Measurements from ENCODE around the gene SIGLEC5. TPM values are rescaled to one million over a fixed set of nuclear protein-coding genes. Genes with fewer than 3 reads are reported as not detected.

Gene SIGLEC5
- total RNA-seq, 1 donor from 2014 or later = not detected

DNA sequence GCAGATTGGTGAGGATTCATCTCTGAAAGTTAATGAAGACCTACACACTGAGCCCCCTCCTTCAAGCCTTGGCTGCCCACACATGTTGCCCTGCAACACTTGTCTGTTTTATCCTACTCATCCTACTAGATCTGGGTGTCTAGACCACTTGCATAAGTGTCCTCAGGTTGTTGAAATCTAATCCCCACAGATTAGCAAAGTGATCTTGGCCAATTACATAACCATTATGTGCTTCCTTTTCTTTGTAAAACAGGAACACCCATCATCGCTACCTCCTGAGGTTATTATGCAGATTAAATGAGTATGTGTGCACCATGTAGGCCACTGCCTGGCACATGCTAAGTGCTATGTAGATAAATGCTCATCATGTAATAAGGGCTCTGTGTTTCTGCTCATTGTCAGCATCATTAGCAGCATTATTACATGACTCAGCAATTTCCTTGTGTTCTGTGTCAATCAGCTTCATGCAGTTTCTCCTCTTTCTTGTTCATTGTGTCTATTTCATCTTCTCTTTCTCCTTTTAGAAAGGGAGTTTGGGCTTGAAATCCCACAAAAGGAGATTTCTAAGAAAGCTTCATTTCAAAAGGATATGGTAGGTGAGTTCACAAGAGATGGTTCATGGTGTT is 44.0 kb downstream of the SIGLEC5 start:
- no peak overlapping the region for H2AFZ ChIP-seq (ENCODE audit: low read depth, low read length)
- no peak overlapping the region for H3K4me2 ChIP-seq (ENCODE audit: low read length)
- Mint-ChIP-seq H3K36me3 (ENCODE audit: low read depth, unreplicated experiment) (peaks cover 74% of the 10 kb centered on the region), H3K4me3 (ENCODE audit: unreplicated experiment) (no peak overlapping the region), H3K27ac (ENCODE audit: unreplicated experiment) (no peak overlapping the region), H3K27me3 (ENCODE audit: low read depth, unreplicated experiment) (no peaks in the 10 kb centered on the region), H3K4me1 (ENCODE audit: low read depth, unreplicated experiment) (no peaks in the 10 kb centered on the region), H3K9me3 (ENCODE audit: unreplicated experiment) (peaks cover 38% of the 10 kb centered on the region)
- TF ChIP-seq EZH2 (IDR thresholded peaks at IDR 0.05; ENCODE audit: insufficient read depth, low read length) = no peak
- TF ChIP-seq, protein P1, sequence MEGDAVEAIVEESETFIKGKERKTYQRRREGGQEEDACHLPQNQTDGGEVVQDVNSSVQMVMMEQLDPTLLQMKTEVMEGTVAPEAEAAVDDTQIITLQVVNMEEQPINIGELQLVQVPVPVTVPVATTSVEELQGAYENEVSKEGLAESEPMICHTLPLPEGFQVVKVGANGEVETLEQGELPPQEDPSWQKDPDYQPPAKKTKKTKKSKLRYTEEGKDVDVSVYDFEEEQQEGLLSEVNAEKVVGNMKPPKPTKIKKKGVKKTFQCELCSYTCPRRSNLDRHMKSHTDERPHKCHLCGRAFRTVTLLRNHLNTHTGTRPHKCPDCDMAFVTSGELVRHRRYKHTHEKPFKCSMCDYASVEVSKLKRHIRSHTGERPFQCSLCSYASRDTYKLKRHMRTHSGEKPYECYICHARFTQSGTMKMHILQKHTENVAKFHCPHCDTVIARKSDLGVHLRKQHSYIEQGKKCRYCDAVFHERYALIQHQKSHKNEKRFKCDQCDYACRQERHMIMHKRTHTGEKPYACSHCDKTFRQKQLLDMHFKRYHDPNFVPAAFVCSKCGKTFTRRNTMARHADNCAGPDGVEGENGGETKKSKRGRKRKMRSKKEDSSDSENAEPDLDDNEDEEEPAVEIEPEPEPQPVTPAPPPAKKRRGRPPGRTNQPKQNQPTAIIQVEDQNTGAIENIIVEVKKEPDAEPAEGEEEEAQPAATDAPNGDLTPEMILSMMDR (IDR thresholded peaks at IDR 0.05; ENCODE audit: insufficient read depth, low read depth, low read length) = no peak
- peaks cover 40% of the 10 kb centered on the region for H3K36me3 ChIP-seq (ENCODE audit: insufficient read depth, low read length)
- H3K9ac ChIP-seq (ENCODE audit: low read length) = no peak overlapping the region
- H3K4me3 ChIP-seq (ENCODE audit: insufficient read depth, low read depth, low read length) = no peak overlapping the region
- no peak overlapping the region for H3K27ac ChIP-seq (ENCODE audit: low read depth, low read length)
- H3K9me3 ChIP-seq (ENCODE audit: insufficient read depth, low read depth, low read length) = peaks cover 42% of the 10 kb centered on the region
- no peaks in the 10 kb centered on the region for H3K27me3 ChIP-seq (ENCODE audit: insufficient read depth, low read length)
- FAIRE-seq (no peak), DNase-seq (ENCODE audit: low read depth) (no peak)
- H3K79me2 ChIP-seq (ENCODE audit: insufficient read depth, low read length) = no peaks in the 10 kb centered on the region
- H3K4me1 ChIP-seq (ENCODE audit: insufficient read depth, low read length) = no peaks in the 10 kb centered on the region
- no peaks in the 10 kb centered on the region for H4K20me1 ChIP-seq (ENCODE audit: insufficient read depth, low read length)

GRCh38 chr19:51576850-51577249 is 53.4 kb downstream of the SIGLEC5 start:
- peaks cover 14% of the 10 kb centered on the region for H3K4me1 ChIP-seq (ENCODE audit: insufficient read depth, low read length)
- H3K36me3 ChIP-seq (ENCODE audit: insufficient read depth, low read length) = peaks cover 14% of the 10 kb centered on the region
- no peak overlapping the region for H3K4me2 ChIP-seq (ENCODE audit: low read length)
- Mint-ChIP-seq H3K27ac (ENCODE audit: unreplicated experiment) (no peak overlapping the region), H3K27me3 (ENCODE audit: low read depth, unreplicated experiment) (no peaks in the 10 kb centered on the region), H3K36me3 (ENCODE audit: low read depth, unreplicated experiment) (peaks cover 19% of the 10 kb centered on the region), H3K4me3 (ENCODE audit: unreplicated experiment) (no peak overlapping the region), H3K9me3 (ENCODE audit: unreplicated experiment) (peaks cover 2% of the 10 kb centered on the region), H3K4me1 (ENCODE audit: low read depth, unreplicated experiment) (peaks cover 17% of the 10 kb centered on the region)
- H3K9ac ChIP-seq (ENCODE audit: low read length) = no peak overlapping the region
- no peak for TF ChIP-seq EZH2 (IDR thresholded peaks at IDR 0.05; ENCODE audit: insufficient read depth, low read length)
- TF ChIP-seq, protein P1 (IDR thresholded peaks at IDR 0.05; ENCODE audit: insufficient read depth, low read depth, low read length) = no peak
- H3K79me2 ChIP-seq (ENCODE audit: insufficient read depth, low read length) = peaks cover 30% of the 10 kb centered on the region
- H3K4me3 ChIP-seq (ENCODE audit: insufficient read depth, low read depth, low read length) = no peak overlapping the region
- H3K9me3 ChIP-seq (ENCODE audit: insufficient read depth, low read depth, low read length) = no peaks in the 10 kb centered on the region
- FAIRE-seq (no peak), DNase-seq (ENCODE audit: low read depth) (no peak)
- no peak overlapping the region for H3K27ac ChIP-seq (ENCODE audit: low read depth, low read length)
- no peak overlapping the region for H2AFZ ChIP-seq (ENCODE audit: low read depth, low read length)
- peaks cover 14% of the 10 kb centered on the region for H4K20me1 ChIP-seq (ENCODE audit: insufficient read depth, low read length)
- H3K27me3 ChIP-seq (ENCODE audit: insufficient read depth, low read length) = no peaks in the 10 kb centered on the region

DNA sequence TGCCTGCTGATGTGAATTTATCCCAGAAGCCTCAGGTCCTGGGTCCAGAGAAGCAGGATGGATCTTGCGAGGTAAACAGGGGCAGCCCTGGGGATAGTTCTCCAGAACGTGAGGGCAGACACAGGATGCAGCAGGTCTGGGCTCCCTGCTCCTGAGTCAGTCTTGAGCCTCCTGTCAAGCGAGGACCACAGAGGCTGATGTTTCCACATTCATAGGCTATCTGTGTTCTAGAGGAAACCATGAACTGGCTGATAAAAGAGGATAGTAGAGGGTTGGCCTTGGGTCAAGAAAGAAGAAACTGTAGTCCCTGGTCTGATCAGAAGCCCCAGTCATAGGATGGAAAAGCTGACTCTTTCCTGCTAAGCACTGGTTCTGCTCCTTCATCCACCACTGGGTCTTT is 56.9 kb downstream of the SIGLEC5 start:
- peaks cover 15% of the 10 kb centered on the region for H3K4me1 ChIP-seq (ENCODE audit: insufficient read depth, low read length)
- DNase-seq (ENCODE audit: low read depth) (no peak), FAIRE-seq (no peak)
- no peak overlapping the region for H3K4me3 Mint-ChIP-seq (ENCODE audit: unreplicated experiment)
- H3K4me1 Mint-ChIP-seq (ENCODE audit: low read depth, unreplicated experiment) = peaks cover 18% of the 10 kb centered on the region
- H3K9me3 Mint-ChIP-seq (ENCODE audit: unreplicated experiment) = no peaks in the 10 kb centered on the region
- H3K27me3 Mint-ChIP-seq (ENCODE audit: low read depth, unreplicated experiment) = peaks cover under 1% of the 10 kb centered on the region
- H3K9me3 ChIP-seq (ENCODE audit: insufficient read depth, low read depth, low read length) = no peaks in the 10 kb centered on the region
- peak overlapping the region; percentile 75 for H3K27ac ChIP-seq (ENCODE audit: low read depth, low read length)
- H4K20me1 ChIP-seq (ENCODE audit: insufficient read depth, low read length) = peaks cover 11% of the 10 kb centered on the region
- H3K27me3 ChIP-seq (ENCODE audit: insufficient read depth, low read length) = no peaks in the 10 kb centered on the region
- TF ChIP-seq EZH2 (IDR thresholded peaks at IDR 0.05; ENCODE audit: insufficient read depth, low read length) = no peak
- TF ChIP-seq, protein P1 (IDR thresholded peaks at IDR 0.05; ENCODE audit: insufficient read depth, low read depth, low read length) = no peak
- peak overlapping the region; percentile 94 for H3K4me2 ChIP-seq (ENCODE audit: low read length)
- peak overlapping the region; percentile 58 for H3K27ac Mint-ChIP-seq (ENCODE audit: unreplicated experiment)
- H3K4me3 ChIP-seq (ENCODE audit: insufficient read depth, low read depth, low read length) = peak overlapping the region; percentile 27
- H2AFZ ChIP-seq (ENCODE audit: low read depth, low read length) = no peak overlapping the region
- peak overlapping the region; percentile 68 for H3K9ac ChIP-seq (ENCODE audit: low read length)
- peaks cover 8% of the 10 kb centered on the region for H3K36me3 Mint-ChIP-seq (ENCODE audit: low read depth, unreplicated experiment)
- peaks cover 39% of the 10 kb centered on the region for H3K79me2 ChIP-seq (ENCODE audit: insufficient read depth, low read length)
- peaks cover 6% of the 10 kb centered on the region for H3K36me3 ChIP-seq (ENCODE audit: insufficient read depth, low read length)
